ENCODE measurements around the gene ATP13A1. TPM values are rescaled to one million over a fixed set of nuclear protein-coding genes. Genes with fewer than 3 reads are reported as not detected.

ATP13A1 gene
- total RNA-seq, 2 experiments from 2014 or later = 58.3 to 122 TPM

- intact Hi-C loops (cut with micrococcal nuclease; ENCODE audit: unreplicated experiment) = no loop called here
- Histone ChIP-seq H3K9me2 (ENCODE audit: insufficient read depth, low read length) (no peaks in the 10 kb centered on the region), H3K4me1 (ENCODE audit: insufficient read depth, low read length, poor library complexity, severe bottlenecking) (peaks cover 11% of the 10 kb centered on the region), H3K27ac (ENCODE audit: low read depth, low read length, poor library complexity, severe bottlenecking) (no peak overlapping the region), H3K4me2 (ENCODE audit: low read length) (no peak overlapping the region), H3K4me3 (ENCODE audit: low read depth, low read length, poor library complexity, severe bottlenecking) (no peak overlapping the region), H3K36me3 (ENCODE audit: insufficient read depth, low read length) (peaks cover 68% of the 10 kb centered on the region), H2AFZ (ENCODE audit: low read length) (no peak overlapping the region), H3K9me3 (ENCODE audit: low read length) (no peaks in the 10 kb centered on the region), H3K79me2 (ENCODE audit: insufficient read depth, low read depth, low read length) (peaks cover 12% of the 10 kb centered on the region; the same call in 1 of the 2 replicates), H4K20me1 (ENCODE audit: insufficient read depth, low read length) (no peaks in the 10 kb centered on the region)
- ChIA-PET POLR2A (interaction anchor here (0.6 to 0.7 kb wide), 2 partner anchors 21 to 31 kb away, joined by 4 to 5 read pairs; no protein-coding TSS in a partner anchor), CTCF (ENCODE audit: unreplicated experiment) (no interaction called here)
- TF ChIP-seq EZH2phosphoT487 (IDR thresholded peaks at IDR 0.05; ENCODE audit: borderline replicate concordance, low read depth, low read length) = no peak
- TF ChIP-seq, protein P1, sequence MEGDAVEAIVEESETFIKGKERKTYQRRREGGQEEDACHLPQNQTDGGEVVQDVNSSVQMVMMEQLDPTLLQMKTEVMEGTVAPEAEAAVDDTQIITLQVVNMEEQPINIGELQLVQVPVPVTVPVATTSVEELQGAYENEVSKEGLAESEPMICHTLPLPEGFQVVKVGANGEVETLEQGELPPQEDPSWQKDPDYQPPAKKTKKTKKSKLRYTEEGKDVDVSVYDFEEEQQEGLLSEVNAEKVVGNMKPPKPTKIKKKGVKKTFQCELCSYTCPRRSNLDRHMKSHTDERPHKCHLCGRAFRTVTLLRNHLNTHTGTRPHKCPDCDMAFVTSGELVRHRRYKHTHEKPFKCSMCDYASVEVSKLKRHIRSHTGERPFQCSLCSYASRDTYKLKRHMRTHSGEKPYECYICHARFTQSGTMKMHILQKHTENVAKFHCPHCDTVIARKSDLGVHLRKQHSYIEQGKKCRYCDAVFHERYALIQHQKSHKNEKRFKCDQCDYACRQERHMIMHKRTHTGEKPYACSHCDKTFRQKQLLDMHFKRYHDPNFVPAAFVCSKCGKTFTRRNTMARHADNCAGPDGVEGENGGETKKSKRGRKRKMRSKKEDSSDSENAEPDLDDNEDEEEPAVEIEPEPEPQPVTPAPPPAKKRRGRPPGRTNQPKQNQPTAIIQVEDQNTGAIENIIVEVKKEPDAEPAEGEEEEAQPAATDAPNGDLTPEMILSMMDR (conservative IDR thresholded peaks at IDR 0.05; ENCODE audit: low read length) = 0 out of 2 replicates have a peak, but pooled peaks have one; percentile 12
- DNase-seq (ENCODE audit: low spot score) = no peak
- no TSS peak for BruUV-seq (replicated peaks)
Measured at GRCh38 chr19:19637523-19638251, 25.8 kb downstream of the ATP13A1 start.

- Histone ChIP-seq H3K4me2 (ENCODE audit: low read length) (no peak overlapping the region), H2AFZ (ENCODE audit: low read length) (no peak overlapping the region), H3K27ac (ENCODE audit: low read depth, low read length, poor library complexity, severe bottlenecking) (no peak overlapping the region), H3K4me1 (ENCODE audit: insufficient read depth, low read length, poor library complexity, severe bottlenecking) (peaks cover 6% of the 10 kb centered on the region), H3K36me3 (ENCODE audit: insufficient read depth, low read length) (peaks cover 74% of the 10 kb centered on the region), H3K4me3 (ENCODE audit: low read depth, low read length, poor library complexity, severe bottlenecking) (no peak overlapping the region), H3K9me3 (ENCODE audit: low read length) (no peaks in the 10 kb centered on the region), H3K9me2 (ENCODE audit: insufficient read depth, low read length) (no peaks in the 10 kb centered on the region), H4K20me1 (ENCODE audit: insufficient read depth, low read length) (no peaks in the 10 kb centered on the region), H3K79me2 (ENCODE audit: insufficient read depth, low read depth, low read length) (peaks cover 7% of the 10 kb centered on the region; the same call in 1 of the 2 replicates)
- ChIA-PET POLR2A (no interaction called here), CTCF (ENCODE audit: unreplicated experiment) (no interaction called here)
- no peak for DNase-seq (ENCODE audit: low spot score)
- intact Hi-C loops (cut with micrococcal nuclease; ENCODE audit: unreplicated experiment) = no loop called here
- TF ChIP-seq EZH2phosphoT487 (IDR thresholded peaks at IDR 0.05; ENCODE audit: borderline replicate concordance, low read depth, low read length) = no peak
- TF ChIP-seq, protein P1 (conservative IDR thresholded peaks at IDR 0.05; ENCODE audit: low read length) = no peak
- BruUV-seq (replicated peaks) = no TSS peak
Measured at GRCh38 chr19:19637186-19637522, 26.3 kb downstream of the ATP13A1 start.

DNA sequence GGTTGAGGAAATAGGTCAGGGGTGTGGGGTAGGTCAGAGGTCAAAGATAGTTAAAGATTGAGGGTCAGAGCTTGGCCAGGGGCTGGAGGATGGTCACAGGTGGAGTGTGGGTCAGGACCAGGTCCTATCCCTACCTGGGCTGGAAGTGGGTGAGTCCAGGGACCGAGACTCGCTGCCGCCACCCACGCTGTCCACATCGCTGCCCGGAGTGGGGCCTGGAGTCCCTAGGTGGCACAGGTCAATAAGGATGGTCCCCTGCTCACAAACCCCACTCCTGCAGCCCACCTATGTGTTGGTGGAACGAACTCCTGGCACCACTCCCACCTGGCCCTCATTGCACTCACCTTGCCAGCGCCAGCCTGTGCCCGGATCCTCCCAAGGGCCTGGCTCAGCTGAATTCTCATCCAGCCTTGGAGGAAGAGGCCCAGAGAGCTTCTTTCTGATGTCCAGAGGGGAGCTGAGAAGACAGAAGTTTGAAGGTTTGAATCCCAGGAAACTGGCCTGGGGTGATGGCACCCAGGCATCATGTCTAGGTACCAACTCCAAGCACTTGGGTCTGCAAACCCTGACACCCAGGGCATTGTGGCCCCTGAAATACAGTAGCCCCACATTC, 26.8 kb downstream of the ATP13A1 start:
- Histone ChIP-seq H3K9me3 (ENCODE audit: low read length) (no peaks in the 10 kb centered on the region), H3K4me3 (ENCODE audit: low read depth, low read length, poor library complexity, severe bottlenecking) (no peak overlapping the region), H2AFZ (ENCODE audit: low read length) (no peak overlapping the region), H3K4me1 (ENCODE audit: insufficient read depth, low read length, poor library complexity, severe bottlenecking) (peaks cover 1% of the 10 kb centered on the region), H4K20me1 (ENCODE audit: insufficient read depth, low read length) (no peaks in the 10 kb centered on the region), H3K27ac (ENCODE audit: low read depth, low read length, poor library complexity, severe bottlenecking) (no peak overlapping the region), H3K9me2 (ENCODE audit: insufficient read depth, low read length) (no peaks in the 10 kb centered on the region), H3K36me3 (ENCODE audit: insufficient read depth, low read length) (peaks cover 72% of the 10 kb centered on the region), H3K4me2 (ENCODE audit: low read length) (no peak overlapping the region), H3K79me2 (ENCODE audit: insufficient read depth, low read depth, low read length) (0 out of 2 replicates have a peak, but pooled peaks cover 2% of the 10 kb centered on the region)
- intact Hi-C loops (cut with micrococcal nuclease; ENCODE audit: unreplicated experiment) = no loop called here
- no TSS peak for BruUV-seq (replicated peaks)
- DNase-seq (ENCODE audit: low spot score) = no peak
- CTCF ChIA-PET (ENCODE audit: unreplicated experiment) = no interaction called here
- POLR2A ChIA-PET = no interaction called here
- TF ChIP-seq EZH2phosphoT487 (IDR thresholded peaks at IDR 0.05; ENCODE audit: borderline replicate concordance, low read depth, low read length) = no peak
